PC-3 (cell line): ENCODE results near the gene BCAR1. TPM values are rescaled to one million over a fixed set of nuclear protein-coding genes. Genes with fewer than 3 reads are reported as not detected.

ENCODE experiments used
- ATAC-seq: fragments of 200-7000 bp; cut with Tn5 transposase; 2 replicates; pipeline ENCODE4 v1.9.1; 2020; ENCODE audit warnings: mild to moderate bottlenecking, moderate library complexity
- BruUV-seq: library from RNA; stranded (reverse); fragments of 400-500 nt; replicated peaks from 2 replicates; lab custom pipeline; 2021; lab: Mats Ljungman, UMichigan
- CTCF ChIA-PET: fragments of 300-600 bp; sonication (Branson Sonifier 250); formaldehyde crosslinking; loops from one replicate; lab custom pipeline; 2022; ENCODE audit warnings: antibody characterized with exemption; lab: Charles Lee
- POLR2A ChIA-PET: fragments of 300-600 bp; sonication (Branson Sonifier 250); formaldehyde crosslinking; loops from one replicate; lab custom pipeline; 2022; ENCODE audit warnings: antibody characterized with exemption; ENCODE audit not compliant: unreplicated experiment; lab: Charles Lee
- DNase-seq: peaks from one replicate; pipeline ENCODE4 v3.0.0-alpha.2; 2015
- H2AFZ ChIP-seq: fragments of 300-600 bp; sonication (generic); 2 replicates; pipeline ENCODE4 v1.6.0; 2016; ENCODE audit warnings: antibody characterized with exemption, low read length
- H3F3A ChIP-seq: fragments of 300-600 bp; sonication (generic); one replicate; pipeline ENCODE4 v1.6.0; 2017; ENCODE audit warnings: antibody characterized with exemption, low read length, control low read depth, mild to moderate bottlenecking; ENCODE audit not compliant: unreplicated experiment
- H3K27ac ChIP-seq: fragments of 300-600 bp; sonication (generic); 2 replicates; pipeline ENCODE4 v1.5.1; 2016; ENCODE audit warnings: mild to moderate bottlenecking, low read length
- H3K27me3 ChIP-seq: fragments of 300-600 bp; sonication (generic); 2 replicates; pipeline ENCODE4 v1.6.1; 2016; ENCODE audit warnings: low read length, mixed read lengths
- H3K36me3 ChIP-seq: fragments of 300-600 bp; sonication (generic); 2 replicates; pipeline ENCODE4 v1.6.1; 2016; ENCODE audit warnings: low read depth, mixed run types, low read length, mixed read lengths
- H3K4me1 ChIP-seq: fragments of 300-600 bp; sonication (generic); 2 replicates; pipeline ENCODE4 v1.5.1; 2016; ENCODE audit warnings: low read length; ENCODE audit not compliant: insufficient read depth
- H3K4me2 ChIP-seq: fragments of 300-600 bp; sonication (generic); 2 replicates; pipeline ENCODE4 v1.6.0; 2016; ENCODE audit warnings: low read length
- H3K4me3 ChIP-seq: fragments of 300-600 bp; sonication (generic); 2 replicates; pipeline ENCODE4 v1.5.1; 2016; ENCODE audit warnings: mild to moderate bottlenecking, low read length, mixed read lengths
- H3K79me2 ChIP-seq: fragments of 300-600 bp; sonication (generic); 2 replicates; pipeline ENCODE4 v1.6.1; 2017; ENCODE audit warnings: low read length, mixed read lengths
- H3K9ac ChIP-seq: fragments of 300-600 bp; sonication (generic); 2 replicates; pipeline ENCODE4 v1.6.0; 2016; ENCODE audit warnings: mild to moderate bottlenecking, low read length
- H3K9me2 ChIP-seq: fragments of 300-600 bp; sonication (generic); replicated peaks from 2 replicates; pipeline ENCODE4 v1.6.1; 2016; ENCODE audit warnings: mixed run types, low read length, mixed read lengths
- H3K9me3 ChIP-seq: fragments of 300-600 bp; sonication (generic); 2 replicates; pipeline ENCODE4 v1.6.1; 2016; ENCODE audit warnings: low read length, mixed read lengths
- H4K20me1 ChIP-seq: fragments of 300-600 bp; sonication (generic); 2 replicates; pipeline ENCODE4 v1.6.1; 2016; ENCODE audit warnings: low read length, mixed read lengths
- CTCF ChIP-seq: fragments of 300-600 bp; sonication (generic); conservative IDR thresholded peaks from 2 replicates; pipeline ENCODE4 v1.5.1; 2017; ENCODE audit warnings: antibody characterized with exemption, low read depth, mild to moderate bottlenecking, low read length
- EZH2 ChIP-seq: fragments of 300-600 bp; sonication (generic); IDR thresholded peaks from one replicate; pipeline ENCODE4 v1.6.1; 2017; ENCODE audit warnings: antibody characterized with exemption, mild to moderate bottlenecking, low read length; ENCODE audit not compliant: unreplicated experiment
- EZH2phosphoT487 ChIP-seq: fragments of 300-600 bp; sonication (generic); IDR thresholded peaks from 2 replicates; pipeline ENCODE4 v1.6.1; 2018; ENCODE audit warnings: mild to moderate bottlenecking, antibody characterized with exemption, low read length, borderline replicate concordance
- intact Hi-C: fragments of 100-400 bp; cut with micrococcal nuclease; formaldehyde crosslinking; loops from 2 replicates; pipeline ENCODE4 v1.9.0; 2023
- total RNA-seq: library from RNA; depleted of rRNA; stranded (reverse); fragments of >200 nt; gene quantifications from 2 replicates; pipeline ENCODE4 v1.2.3, GENCODE V29; 2014

Gene BCAR1
- total RNA-seq, 1 experiment from 2014 or later: 49.3 TPM

DNA sequence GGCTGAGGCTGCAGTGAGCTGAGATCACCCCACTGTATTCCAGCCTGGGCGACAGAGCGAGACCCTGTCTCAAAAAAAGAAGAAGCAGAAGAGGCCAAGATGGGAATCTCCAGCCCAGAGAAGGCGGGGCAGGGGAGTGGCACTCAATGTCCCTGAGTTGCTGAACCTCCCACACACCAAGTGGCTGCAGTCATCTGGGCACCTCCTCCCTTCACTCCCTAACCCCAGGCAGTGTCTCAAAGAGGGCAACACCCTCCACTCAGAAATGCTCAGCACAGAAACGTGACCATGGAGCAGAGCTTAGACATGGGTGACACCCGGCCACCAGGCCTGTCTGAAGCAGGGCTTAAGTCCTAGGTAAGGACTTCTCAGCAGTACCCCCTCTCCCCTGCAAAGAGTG, 36.3 kb upstream of the BCAR1 start:
- no peak for DNase-seq

GRCh38 chr16:75286389-75286788, 35.0 kb upstream of the BCAR1 start:
- POLR2A ChIA-PET: no interaction called here
- Histone ChIP-seq H3K79me2 (no peaks in the 10 kb centered on the region), H3K9ac (no peak overlapping the region), H3K4me2 (no peak overlapping the region), H3K9me3 (no peaks in the 10 kb centered on the region), H3F3A (no peaks in the 10 kb centered on the region), H2AFZ (no peak overlapping the region), H3K27me3 (no peaks in the 10 kb centered on the region), H4K20me1 (no peaks in the 10 kb centered on the region), H3K27ac (no peak overlapping the region), H3K9me2 (no peaks in the 10 kb centered on the region), H3K36me3 (no peaks in the 10 kb centered on the region), H3K4me3 (no peak overlapping the region), H3K4me1 (peaks cover 12% of the 10 kb centered on the region; the same call in 1 of the 2 replicates)
- ATAC-seq (no peak), DNase-seq (no peak)
- intact Hi-C loops: no loop called here
- TF ChIP-seq CTCF: no peak
- TF ChIP-seq EZH2phosphoT487: no peak
- TF ChIP-seq EZH2: no peak
- BruUV-seq: no TSS peak
- CTCF ChIA-PET: no interaction called here

More for the DNA sequence above, 36.3 kb upstream of the BCAR1 start:
- no peaks in the 10 kb centered on the region for H3F3A ChIP-seq
- H3K9ac ChIP-seq: no peak overlapping the region
- intact Hi-C loops: no loop called here
- no peak for TF ChIP-seq CTCF
- TF ChIP-seq EZH2: no peak
- TF ChIP-seq EZH2phosphoT487: no peak
- H4K20me1 ChIP-seq: no peaks in the 10 kb centered on the region
- H3K27ac ChIP-seq: no peak overlapping the region
- no peak for ATAC-seq
- BruUV-seq: no TSS peak
- no peaks in the 10 kb centered on the region for H3K79me2 ChIP-seq
- H2AFZ ChIP-seq: no peak overlapping the region
- H3K36me3 ChIP-seq: peaks cover 1% of the 10 kb centered on the region; the same call in 1 of the 2 replicates
- CTCF ChIA-PET: no interaction called here
- POLR2A ChIA-PET: interaction anchor here (0.7 kb wide), 1 partner anchor 38 kb away, joined by 3 read pairs; no protein-coding TSS in a partner anchor
- H3K4me3 ChIP-seq: no peak overlapping the region
- H3K9me2 ChIP-seq: no peaks in the 10 kb centered on the region
- H3K4me1 ChIP-seq: peaks cover 12% of the 10 kb centered on the region; the same call in 1 of the 2 replicates
- H3K4me2 ChIP-seq: no peak overlapping the region
- H3K9me3 ChIP-seq: no peaks in the 10 kb centered on the region
- no peaks in the 10 kb centered on the region for H3K27me3 ChIP-seq

- CTCF ChIA-PET: no interaction called here
These were observed 31.2 kb upstream of the BCAR1 start for GRCh38 chr16:75282466-75283281.

More at GRCh38 chr16:75282466-75283281, 31.2 kb upstream of the BCAR1 start:
- Histone ChIP-seq H3K27me3 (no peaks in the 10 kb centered on the region), H3F3A (no peaks in the 10 kb centered on the region), H2AFZ (no peak overlapping the region), H3K79me2 (no peaks in the 10 kb centered on the region), H3K9me3 (no peaks in the 10 kb centered on the region), H3K9ac (no peak overlapping the region), H3K9me2 (no peaks in the 10 kb centered on the region), H3K27ac (no peak overlapping the region), H3K4me3 (no peak overlapping the region), H4K20me1 (no peaks in the 10 kb centered on the region), H3K4me1 (peaks cover 6% of the 10 kb centered on the region; the same call in 1 of the 2 replicates), H3K36me3 (no peaks in the 10 kb centered on the region), H3K4me2 (no peak overlapping the region)
- BruUV-seq: no TSS peak
- DNase-seq (no peak), ATAC-seq (no peak)
- TF ChIP-seq EZH2phosphoT487 (no peak), EZH2 (no peak), CTCF (no peak)
- intact Hi-C loops: no loop called here
- POLR2A ChIA-PET: no interaction called here
